NCI-H1417 (cell line): ENCODE results near the gene CACNA1F.

Experiments used
- DNase-seq, 3 experiments: peaks; one replicate each; lab custom pipeline; 2025; lab: John Stamatoyannopoulos, UW

The CACNA1F gene

DNA sequence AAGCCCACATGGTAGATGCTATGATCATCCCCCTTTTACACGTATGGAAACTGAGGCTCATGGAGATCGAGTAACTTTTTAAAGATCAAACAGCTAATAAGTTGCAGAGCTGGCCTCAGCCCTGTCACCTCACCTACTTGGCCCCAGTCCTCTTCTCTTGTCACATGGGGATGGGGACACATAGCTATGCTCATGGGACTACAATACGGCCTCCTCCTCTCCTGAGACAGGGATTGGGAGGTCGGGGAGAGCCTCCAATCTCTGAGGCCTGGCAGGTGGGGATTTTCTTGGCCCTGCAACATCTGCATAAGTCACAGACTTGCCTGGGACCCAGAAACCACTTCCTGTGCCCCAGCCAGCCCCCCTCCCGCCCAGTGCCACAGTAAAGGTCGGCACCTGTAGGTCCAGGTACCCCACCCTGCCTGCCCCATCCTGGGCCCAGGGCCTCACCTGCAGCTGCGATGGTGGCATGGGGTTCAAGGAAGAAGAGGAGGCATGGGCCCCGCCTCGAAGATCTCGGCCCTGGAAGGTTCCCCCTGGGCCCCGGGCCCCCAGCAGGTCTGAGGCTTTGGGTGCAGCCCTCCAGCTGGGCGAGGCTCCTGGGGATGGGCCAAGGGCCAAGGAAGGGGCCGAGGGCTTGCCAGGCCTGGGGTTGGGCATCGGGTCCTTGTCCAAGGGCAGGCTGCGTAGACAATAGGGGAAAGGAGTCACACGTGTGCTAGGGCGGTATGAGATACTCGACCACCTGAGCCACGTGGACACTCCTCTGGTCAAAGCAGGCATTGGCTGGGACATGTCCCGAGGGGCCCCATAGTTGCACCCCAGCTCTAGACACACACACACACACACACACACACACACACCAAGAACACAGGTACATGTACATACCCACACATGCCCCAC is 25.0 kb upstream of the CACNA1F start:
- no peak for DNase-seq

DNA sequence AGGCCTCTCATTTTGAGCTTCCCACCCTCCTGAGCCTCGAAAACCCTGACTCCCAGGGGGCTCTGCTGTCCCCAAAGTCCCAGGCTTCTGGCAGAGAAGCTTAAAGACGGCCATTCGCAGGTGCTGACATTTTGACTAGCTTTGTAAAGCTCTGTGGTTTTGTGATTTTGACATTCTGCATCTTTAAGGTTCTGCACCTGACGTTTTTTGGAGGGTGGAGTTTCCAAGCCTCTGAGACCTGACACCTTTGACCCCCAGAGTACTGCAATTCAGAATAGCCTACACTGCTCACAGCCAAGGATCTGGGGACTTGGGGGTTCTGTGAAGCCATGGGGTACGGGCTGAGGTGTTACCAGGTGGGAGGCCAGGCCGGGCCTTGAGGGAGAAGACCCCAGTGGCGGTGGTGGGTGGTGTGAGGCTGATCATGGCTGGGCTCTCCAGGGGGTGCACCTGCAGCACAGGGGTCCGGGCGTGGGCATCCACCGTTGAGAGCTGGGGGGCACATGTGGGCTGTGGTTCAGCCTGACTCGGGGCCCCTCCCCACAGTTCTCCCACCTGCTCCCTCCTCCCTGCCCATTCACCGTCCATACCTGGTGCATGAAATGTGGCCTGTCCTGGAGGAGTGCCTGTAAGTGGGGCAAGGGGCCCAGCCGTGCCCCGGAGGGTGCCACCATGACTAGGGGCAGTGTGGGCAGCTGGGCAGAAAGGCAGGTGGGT is 24.1 kb upstream of the CACNA1F start:
- no peak for DNase-seq

DNA sequence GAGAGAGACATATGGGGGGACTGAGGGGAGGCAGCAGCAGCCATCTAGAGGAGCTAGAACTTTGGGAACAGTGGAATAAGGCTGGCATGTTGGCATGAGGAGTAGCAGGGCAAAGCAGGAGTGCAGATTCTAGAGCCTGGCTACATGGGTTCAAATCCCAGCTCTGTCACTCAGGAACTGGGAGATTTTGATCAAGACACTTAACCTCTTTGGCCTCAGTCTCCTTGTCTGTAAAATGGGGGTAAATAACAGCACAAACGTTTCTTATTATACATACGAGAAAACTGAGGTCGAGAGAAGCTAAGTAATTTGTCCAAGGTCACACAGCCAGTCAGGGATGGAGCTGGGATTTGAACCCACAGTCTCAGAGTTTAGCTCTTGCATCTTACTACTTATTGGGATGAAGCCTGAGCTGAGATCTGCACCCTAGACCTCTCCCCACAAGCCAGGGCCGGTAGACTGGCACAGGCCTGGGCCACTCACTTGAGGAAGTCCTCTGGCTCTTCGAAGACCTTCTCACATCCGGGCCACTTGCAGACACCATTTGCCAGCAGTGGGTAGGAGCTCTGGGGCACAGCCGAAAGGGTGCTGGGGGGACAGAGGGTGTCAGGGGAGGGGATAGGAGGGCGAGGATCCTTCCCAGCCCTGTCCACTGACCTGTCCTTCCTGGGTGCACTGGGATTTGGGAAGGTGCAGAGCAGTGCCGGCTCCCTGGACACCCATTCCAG is 23.3 kb upstream of the CACNA1F start:
- no peak for DNase-seq

DNA sequence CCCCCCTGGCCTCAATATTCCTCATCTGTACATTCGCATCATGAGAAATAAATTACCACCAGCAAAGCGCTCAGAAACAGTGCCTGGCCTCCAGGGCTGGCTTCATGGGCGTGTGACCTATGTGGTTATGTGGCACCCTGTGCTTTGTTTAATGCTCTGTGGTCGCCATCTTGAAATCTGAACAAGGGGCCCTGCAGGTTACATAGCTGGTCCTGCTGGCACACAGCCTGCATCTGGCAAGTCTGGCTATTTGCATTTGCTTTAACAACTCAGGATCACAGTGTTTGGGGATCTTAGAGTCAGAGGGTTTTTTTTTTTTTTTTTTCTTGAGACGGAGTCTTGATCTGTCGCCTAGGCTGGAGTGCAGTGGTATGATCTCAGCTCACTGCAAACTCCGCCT is 21.5 kb upstream of the CACNA1F start:
- DNase-seq: no peak

DNA sequence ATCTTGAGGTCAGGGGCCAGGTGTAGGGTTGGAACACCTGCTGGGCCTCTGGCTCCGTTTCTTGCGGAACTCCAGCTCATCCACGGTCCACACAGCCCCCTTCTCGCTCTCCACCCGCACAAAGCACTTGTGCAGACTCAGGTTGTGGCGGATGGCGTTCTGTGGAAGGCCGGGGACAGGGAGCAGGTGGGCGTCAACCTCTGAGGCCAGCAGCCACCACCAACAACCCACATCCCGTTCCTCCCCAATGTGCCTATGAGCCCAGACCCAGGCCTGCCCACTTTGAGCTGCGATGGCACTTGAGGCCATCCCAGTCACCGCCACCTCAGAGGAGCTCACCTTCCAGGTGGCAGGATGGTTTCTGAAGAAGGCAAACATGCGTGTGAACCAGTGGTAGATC is 18.2 kb upstream of the CACNA1F start:
- DNase-seq: no peak

DNA sequence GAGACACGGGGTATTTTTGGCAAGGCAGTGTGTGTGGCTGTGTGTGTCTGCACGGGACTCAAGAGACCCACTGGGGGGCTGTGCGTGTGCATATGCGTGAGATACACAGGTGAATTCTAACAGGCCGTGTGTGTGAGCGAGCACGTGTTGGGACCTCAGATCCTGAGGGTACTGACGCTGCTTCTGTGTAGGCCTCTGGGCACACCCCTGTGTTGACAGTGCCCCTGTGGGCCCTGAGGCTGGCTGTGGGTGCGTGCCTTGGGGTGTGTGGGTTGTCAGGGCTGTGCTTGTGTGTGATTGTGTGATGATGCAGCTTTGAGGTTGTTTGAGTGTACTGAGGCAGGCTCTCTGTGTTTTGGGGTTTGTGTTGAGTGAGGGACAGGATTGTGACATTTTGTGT is 17.4 kb upstream of the CACNA1F start:
- DNase-seq: no peak

DNA sequence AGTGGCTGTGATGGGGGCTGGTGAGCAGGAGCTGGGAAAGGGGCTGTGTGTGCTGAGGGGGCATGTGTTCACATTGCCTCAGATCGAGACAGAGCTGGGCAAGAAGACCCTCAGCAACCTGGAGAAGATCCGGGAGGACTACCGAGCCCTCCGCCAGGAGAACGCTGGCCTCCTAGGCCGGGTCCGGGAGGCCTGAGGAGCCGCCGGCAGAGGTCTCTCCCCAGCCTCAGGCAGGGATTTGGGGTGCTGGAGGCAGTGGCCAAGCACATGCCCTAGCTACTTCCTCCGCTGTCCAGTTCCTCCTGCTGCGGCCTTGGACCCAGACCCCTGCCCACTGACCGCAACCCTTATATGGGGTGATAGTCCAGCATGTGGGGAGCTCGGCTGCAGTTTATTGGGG is 16.9 kb upstream of the CACNA1F start:
- DNase-seq: no peak

DNA sequence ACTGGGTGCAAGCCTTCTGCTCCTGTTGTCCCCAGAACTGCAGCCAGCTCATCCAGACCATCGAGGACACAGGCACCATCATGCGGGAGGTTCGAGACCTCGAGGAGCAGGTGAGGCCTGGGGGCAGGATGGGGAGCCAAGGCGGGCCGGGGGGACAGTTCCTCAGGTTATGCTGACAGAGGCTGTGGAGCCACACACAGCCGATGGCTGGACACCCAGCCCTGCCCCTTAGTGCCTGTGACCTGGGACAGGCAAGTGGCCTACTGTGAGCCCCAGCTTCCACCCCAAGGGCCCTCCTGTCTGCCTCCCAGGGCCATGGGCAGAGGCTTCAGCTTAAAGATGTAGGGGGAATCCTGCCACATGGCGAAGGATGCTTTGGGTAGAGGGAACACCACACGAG is 16.5 kb upstream of the CACNA1F start:
- DNase-seq: no peak

DNA sequence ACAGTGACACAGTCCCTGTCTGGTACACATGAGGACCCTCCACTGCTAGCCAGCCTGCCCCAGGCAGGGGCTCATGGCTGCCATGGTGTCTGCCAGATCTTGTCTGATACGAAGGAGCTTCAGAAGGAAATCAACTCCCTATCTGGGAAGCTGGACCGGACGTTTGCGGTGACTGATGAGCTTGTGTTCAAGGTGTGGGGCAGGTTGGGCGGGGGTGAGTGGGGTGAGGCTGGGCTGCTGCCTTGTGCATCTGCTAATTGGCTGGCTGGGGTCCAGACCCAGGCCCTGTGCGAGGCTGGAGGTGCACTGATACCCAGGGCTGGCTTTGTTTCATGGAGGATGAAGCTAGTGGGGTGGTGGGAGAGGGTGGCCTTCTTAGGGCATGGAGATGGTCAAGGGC is 15.9 kb upstream of the CACNA1F start:
- DNase-seq: no peak

DNA sequence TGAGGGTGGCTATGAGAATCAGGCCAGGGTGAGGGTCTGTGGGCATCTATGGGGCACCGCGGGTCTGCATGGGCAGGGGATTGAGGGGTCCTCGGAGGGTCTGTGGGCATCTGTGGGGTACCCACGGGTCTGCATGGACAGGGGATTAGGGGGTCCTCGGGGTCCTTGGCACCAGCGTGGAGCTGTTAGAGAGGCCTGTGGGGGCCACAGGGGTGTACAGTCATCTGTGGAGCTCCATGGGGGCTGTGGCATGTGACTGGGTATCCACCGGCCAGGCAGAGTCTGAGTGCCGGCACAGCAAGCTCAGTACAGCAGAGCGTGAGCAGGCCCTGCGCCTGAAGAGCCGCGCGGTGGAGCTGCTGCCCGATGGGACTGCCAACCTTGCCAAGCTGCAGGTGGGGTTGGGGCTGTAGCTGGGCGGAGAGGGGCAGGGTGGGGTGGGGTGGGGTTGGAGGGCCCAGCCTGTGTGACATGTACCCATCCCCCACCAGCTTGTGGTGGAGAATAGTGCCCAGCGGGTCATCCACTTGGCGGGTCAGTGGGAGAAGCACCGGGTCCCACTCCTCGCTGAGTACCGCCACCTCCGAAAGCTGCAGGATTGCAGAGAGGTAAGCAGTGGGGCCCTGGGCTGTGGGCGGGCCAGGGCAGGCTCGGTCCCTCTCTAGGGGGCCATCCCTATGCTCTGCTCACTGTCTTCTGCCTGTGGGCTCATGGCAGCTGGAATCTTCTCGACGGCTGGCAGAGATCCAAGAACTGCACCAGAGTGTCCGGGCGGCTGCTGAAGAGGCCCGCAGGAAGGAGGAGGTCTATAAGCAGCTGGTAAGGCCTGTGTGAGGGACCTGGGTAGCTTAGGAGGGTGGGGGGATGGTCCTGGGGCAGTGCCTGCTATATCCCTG is 15.0 kb upstream of the CACNA1F start:
- no peak for DNase-seq

DNA sequence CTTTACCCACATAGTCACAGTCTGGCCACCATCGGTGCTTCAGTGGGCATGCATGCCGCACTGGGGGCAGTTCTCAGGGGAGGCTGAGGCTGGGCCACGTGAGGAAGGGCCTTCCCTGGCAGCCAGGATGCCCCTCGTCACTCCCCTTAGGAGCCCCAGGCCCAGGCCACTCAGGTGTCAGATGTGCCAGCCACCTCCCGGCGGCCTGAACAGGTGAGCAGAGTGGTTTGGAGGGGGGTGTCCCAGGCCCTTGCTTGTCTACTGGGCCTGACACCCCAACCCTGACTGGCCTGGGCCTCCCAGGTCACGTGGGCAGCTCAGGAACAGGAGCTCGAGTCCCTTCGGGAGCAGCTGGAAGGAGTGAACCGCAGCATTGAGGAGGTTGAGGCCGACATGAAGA is 14.2 kb upstream of the CACNA1F start:
- no peak for DNase-seq

DNA sequence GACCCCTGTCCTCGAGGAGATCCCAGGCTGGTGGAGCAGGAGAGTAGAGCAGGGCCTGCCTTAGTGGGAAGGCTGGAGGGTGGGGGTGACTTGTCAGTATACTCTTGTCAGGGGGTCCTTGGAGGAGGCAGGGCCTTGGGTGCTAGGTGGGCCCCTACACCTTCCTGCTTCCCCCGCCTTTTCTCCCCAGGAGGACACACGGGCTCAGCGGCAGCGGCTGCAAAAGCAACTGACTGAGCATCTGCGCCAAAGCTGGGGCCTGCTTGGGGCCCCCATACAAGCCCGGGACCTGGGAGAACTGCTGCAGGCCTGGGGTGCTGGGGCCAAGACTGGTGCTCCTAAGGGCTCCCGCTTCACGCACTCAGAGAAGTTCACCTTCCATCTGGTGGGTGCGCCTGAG is 13.4 kb upstream of the CACNA1F start:
- DNase-seq: no peak

DNA sequence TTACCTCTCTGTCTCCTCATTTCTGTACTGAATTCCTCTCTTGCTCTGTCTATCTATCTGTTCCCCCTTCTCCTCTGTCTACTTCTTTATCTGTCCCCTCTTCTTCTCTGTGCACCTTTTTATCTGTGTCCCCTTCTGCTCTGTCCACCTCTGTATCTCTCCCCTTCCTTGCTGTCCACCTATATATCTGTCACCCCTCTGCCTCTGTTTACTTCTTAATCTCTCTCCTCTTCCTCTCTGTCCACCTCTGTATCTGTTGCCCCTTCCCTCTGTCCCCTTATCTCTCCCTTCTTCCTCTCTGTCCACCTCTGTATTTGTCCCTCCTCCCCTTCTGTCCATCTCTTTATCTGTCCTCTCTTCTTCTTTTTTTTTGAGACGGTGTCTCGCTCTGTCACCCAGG is 11.1 kb upstream of the CACNA1F start:
- no peak for DNase-seq

DNA sequence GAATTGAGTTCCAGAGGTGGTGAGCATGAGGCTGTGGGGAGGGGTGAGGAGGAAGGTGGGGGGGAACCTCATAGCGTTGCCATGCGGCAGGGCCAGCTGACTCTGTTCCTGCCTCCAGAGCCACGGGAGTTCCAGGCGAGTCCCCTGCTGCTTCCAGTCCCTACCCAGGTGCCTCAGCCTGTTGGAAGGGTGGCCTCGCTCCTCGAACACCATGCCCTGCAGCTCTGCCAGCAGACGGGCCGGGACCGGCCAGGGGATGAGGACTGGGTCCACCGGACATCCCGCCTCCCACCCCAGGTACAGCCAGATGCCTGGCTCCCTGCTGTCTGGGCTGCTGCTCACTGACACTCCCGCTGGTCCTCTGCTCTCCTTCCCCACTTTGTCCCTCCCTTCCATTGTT is 10.0 kb upstream of the CACNA1F start:
- no peak for DNase-seq

DNA sequence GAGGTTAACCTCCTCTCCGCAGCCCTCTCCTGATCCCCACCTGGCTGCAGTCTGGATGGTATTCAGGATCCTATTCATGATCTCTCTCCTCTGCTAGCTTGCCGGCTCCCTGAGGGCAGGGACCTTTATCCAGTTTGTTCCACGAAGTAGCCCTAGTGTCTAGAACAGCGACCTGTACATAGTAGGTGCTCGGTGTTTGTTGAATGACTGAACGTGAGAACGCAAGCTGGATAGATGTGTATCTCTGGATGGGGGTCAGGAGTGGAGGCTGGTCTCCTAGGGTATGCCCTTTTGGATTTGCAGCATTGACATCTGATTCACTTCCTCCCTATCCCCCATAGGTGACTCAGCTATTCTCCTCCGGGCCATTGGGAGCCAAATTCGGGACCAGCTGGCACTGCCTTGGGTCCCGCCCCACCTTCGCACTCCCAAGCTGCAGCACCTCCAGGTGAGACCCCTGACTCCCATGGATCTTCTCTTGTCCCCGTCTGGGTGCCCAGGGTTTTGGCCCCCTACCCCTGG is 9.5 kb upstream of the CACNA1F start:
- DNase-seq: no peak

DNA sequence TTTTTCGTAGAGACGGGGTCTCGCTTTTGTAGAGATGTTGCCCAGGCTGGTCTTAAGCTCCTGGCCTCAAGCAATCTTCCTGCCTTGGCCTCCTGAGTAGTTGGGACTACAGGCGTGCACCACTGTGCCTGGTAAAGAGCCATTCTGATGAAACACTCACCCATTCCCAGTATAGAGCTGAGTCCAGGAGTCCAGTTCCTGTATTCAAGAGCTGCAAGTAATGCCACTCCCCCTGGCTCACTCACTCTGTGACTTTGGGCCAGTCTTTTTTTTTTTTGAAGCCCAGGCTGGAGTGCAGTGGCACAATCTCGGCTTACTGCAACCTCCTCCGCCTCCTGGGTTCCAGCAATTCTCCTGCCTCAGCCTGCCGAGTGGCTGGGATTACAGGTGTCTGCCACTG is 5.6 kb upstream of the CACNA1F start:
- DNase-seq: no peak

DNA sequence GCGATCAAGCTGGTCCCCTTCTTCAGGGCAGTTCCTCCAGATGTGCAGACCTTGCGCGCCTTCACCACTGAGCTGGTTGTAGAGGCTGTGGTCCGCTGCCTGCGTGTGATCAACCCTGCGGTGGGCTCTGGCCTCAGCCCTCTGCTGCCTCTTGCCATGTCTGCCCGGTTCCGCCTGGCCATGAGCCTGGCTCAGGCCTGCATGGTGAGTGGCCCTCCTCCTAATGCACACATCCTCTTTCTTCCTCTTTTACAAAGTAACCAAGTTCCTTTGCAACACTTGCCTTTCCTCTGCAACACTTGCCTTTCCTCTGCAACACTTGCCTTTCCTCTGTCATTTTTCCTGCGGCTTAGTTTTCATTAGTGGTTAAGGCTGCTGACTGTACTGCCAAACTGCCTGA is 3.9 kb upstream of the CACNA1F start:
- DNase-seq: no peak

DNA sequence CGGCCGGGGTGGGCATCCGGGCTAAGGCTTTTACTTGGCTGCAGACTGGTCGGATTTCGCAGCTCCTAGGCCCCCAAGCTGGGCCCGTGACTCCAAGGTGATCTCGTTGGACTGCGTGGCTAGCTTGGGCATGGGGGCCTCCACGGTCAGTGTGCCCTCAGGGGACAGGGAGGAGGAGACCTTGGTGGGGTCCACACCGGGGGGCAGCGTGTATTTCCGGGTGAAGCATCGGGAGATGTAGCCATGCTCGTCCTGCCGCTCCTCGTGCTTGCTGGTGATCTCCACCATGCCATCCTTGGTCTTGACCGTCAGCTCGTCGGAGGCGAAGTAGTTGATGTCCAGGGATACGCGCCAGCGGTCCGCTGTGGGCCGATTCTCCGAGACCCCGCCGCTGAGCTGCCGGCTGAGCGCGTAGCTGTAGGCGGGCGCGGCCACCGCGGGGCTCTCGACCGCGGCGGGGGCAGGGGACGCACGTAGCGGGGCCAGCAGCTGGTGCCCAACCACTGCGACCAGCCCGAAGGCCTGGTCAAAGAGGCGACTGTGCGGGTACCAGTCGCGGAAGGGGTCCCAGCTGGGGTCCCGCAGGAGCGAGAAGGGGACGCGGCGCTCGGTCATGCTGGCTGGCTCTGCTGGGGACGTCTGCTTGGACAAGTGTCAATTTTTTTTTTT is 881 bp upstream of the CACNA1F start:
- no peak for DNase-seq

DNA sequence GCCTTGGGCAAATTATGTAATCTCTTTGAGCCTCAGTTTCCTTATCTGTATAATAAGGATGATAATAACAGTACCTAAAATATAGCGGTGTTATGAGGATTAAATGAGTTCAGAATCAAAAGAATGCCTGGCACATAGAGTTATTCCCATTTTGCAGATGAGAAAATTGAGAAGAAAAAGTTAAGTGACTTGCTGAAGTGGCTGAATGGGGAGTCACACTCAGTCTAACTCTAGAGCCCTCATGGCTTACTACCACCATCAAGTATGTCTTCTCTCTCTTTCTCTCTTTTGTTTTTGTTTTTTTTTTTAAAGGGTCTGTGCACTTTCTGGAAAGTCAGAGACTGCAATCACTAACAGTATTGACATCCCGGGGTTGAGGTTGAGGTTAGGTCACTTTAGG is 615 bp downstream of the CACNA1F start:
- DNase-seq: no peak

DNA sequence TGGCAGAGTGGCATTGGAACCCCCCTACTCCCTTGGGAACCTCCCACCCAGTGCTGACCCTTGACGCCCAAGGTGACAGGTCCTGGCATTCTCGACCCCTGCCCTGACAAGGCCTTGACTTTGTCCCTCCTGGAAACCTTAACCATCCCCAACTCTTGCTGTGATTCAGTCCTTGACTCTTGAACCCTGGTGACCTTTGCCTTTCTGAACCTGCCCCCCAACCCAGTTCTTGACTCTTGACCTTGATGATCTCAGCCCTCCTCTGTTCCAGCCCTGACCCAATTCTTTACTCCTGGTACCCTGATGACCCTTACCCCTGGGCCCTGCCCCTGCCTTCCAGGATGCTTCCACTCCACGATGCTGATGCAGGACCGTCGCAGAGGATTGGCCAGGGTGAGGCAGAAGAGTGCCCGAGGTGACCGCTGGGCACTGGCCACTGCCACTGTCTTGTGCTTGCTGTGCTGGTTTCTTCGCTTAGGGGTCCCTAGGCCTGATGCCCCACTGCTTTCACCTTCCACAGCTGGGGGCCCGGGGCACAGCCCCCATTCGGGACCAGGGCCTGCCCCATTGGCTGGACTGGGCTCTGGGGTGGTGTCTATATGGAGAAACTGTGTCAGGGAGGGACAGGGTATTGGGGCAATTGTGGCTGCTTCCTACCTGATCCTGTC is 1.7 kb downstream of the CACNA1F start:
- no peak for DNase-seq
